Measurements from ENCODE around the gene SUGT1. TPM values are rescaled to one million over a fixed set of nuclear protein-coding genes. Genes with fewer than 3 reads are reported as not detected.

SUGT1 gene
- total and polyA plus RNA-seq, 2 of the 13 experiments (the other 11 are each of a cell fraction or from before 2014, with no cell fraction given): 23.1 to 71.2 TPM

DNA sequence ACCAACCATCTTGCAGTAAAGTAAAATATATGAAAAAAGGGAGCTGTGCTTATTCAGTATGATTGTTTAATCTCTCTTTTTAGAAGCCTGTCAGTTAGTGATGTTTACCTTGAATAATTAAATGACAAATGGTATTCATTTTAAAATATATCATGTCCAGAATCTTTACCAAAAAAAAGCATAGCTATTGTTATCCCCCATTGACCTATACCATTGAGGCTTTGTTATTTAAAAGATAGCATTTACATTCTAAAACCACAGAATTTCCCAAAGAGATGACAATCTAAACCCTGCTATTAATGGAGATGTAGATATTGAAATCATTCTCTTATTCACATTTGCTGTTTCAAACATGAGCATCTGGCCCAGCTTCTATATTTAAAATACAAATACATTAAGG lies 84.8 kb downstream of the SUGT1 start:
- Histone ChIP-seq H4K20me1 (ENCODE audit: insufficient read depth, low read length) (no peaks in the 10 kb centered on the region), H2AFZ (ENCODE audit: low read length) (no peak overlapping the region), H3K79me2 (ENCODE audit: insufficient read depth, low read length) (no peaks in the 10 kb centered on the region), H3K4me1 (ENCODE audit: insufficient read depth, low read length) (no peaks in the 10 kb centered on the region), H3K4me3 (replicated peaks in 1 of 3; ENCODE audit: insufficient read depth in 1 of 3, low read depth in 2 of 3, low read length in 3 of 3) (no peak overlapping the region), H3K27me3 (ENCODE audit: control insufficient read depth in 1 of 2, insufficient read depth in 2 of 2, low read length in 2 of 2) (peaks cover 1 to 26% of the 10 kb centered on the region in 2 experiments; a peak in 2 of 5 replicates), H3K4me2 (ENCODE audit: low read depth, low read length) (no peak overlapping the region), H3K9ac (ENCODE audit: insufficient read depth, low read depth, low read length) (no peak overlapping the region), H3K9me3 (ENCODE audit: low read length) (no peaks in the 10 kb centered on the region), H3K27ac (ENCODE audit: extremely low read length, insufficient read depth, low read length) (no peak overlapping the region), H3K36me3 (replicated peaks in 1 of 2; ENCODE audit: control insufficient read depth in 1 of 2, insufficient read depth in 2 of 2, low read length in 2 of 2) (no peaks in the 10 kb centered on the region)
- intact Hi-C loops (cut with micrococcal nuclease; ENCODE audit: unreplicated experiment) (loop anchor here (5.0 kb wide), 1 partner anchor 70 kb away; no protein-coding TSS in a partner anchor), in situ Hi-C loops (cut with HindIII; ENCODE audit: extremely low pct_ligation_motif_present, low pct_unique_long_range_greater_than_20kb) (no loop called here)
- ChIA-PET CTCF (ENCODE audit: low intra/inter-chr PET ratio, low total read pairs) (no interaction called here), POLR2A (no interaction called here)
- TF ChIP-seq MAFK (conservative IDR thresholded peaks at IDR 0.05 in 1 of 2, IDR thresholded peaks at IDR 0.05 in 1 of 2; ENCODE audit: low read length in 2 of 2) (no peak), ZNF18 (CRISPR knock-in tag; IDR thresholded peaks at IDR 0.05; ENCODE audit: insufficient replicate concordance) (no peak), ARHGAP35 (CRISPR knock-in tag; IDR thresholded peaks at IDR 0.05; ENCODE audit: borderline replicate concordance) (no peak), HMG20A (CRISPR knock-in tag; IDR thresholded peaks at IDR 0.05; ENCODE audit: borderline replicate concordance) (no peak), FOXA1 (IDR thresholded peaks at IDR 0.05) (no peak), FOXA1 (CRISPR knock-in tag; IDR thresholded peaks at IDR 0.05) (no peak), PHB2 (IDR thresholded peaks at IDR 0.05; ENCODE audit: partially characterized antibody) (no peak), ZNF747 (CRISPR knock-in tag; IDR thresholded peaks at IDR 0.05; ENCODE audit: borderline replicate concordance) (no peak), ZBTB44 (CRISPR knock-in tag; IDR thresholded peaks at IDR 0.05) (no peak)
- ATAC-seq (no peak), DNase-seq (ENCODE audit: low spot score) (no peak), FAIRE-seq (no peak)
- no TSS peak for BruUV-seq (replicated peaks)
